HG03378 (cell line): ENCODE results near the gene ENPEP.

Source experiments
- ATAC-seq: cut with Tn5 transposase; IDR thresholded peaks from one replicate; pipeline ENCODE4 v1.9.1; 2021; ENCODE audit warnings: mild to moderate bottlenecking, moderate library complexity; ENCODE audit not compliant: unreplicated experiment

ENPEP gene

DNA sequence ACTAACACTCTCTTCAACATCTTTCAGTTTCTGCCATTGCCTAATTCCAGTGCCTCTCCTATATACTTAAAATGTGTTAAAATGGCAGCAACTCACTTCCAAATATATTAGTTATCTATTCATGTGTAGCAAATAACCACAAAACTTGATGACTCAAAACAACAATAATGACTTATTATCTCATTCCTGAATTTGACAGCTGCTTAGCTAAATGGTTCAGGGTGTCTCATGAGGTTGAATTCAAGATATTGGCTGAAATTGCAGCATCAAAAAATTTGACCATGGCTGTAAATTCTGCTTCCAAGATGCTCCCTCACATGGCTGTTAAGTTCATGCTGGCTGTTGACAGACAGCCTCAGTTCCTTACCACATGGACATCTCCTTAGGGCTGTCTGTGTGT is 121.6 kb downstream of the ENPEP start:
- no peak for ATAC-seq

DNA sequence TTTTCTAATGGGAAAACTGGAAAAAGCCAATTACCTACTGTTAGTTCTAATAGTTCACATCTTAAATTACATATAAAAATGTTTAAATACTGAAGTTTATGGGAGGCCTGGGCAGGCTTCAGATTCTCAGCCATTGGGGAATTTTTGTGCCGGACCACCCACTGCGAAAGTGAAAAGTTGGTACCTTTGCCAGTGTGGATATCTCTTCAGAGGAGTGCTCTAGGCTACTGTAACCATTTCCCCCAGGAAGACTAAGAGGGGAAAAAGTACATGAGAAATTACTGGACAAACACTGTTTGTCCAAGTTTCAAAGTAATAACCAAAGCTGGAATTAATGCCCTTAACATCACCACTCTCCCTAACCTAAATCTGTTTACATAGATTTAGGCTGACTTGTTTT is 126.1 kb downstream of the ENPEP start:
- no peak for ATAC-seq

DNA sequence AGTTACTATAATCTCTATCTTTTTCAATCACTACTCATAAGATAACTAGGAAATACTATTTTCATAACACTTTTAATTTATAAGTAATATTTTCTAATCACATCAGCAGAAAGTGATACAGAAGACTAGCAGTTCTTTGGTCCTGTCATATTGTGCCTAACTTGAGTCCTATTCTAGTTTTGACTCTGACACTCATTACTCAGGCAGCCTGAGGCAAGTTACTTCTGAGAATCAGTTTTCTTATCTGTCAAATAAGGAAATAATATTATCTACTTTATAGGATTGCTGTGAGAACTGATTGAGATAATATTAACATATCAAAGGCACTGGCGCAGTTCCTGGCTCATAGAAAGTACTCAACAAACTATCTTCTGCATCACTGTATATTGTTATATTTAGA is 129.1 kb downstream of the ENPEP start:
- ATAC-seq = no peak

DNA sequence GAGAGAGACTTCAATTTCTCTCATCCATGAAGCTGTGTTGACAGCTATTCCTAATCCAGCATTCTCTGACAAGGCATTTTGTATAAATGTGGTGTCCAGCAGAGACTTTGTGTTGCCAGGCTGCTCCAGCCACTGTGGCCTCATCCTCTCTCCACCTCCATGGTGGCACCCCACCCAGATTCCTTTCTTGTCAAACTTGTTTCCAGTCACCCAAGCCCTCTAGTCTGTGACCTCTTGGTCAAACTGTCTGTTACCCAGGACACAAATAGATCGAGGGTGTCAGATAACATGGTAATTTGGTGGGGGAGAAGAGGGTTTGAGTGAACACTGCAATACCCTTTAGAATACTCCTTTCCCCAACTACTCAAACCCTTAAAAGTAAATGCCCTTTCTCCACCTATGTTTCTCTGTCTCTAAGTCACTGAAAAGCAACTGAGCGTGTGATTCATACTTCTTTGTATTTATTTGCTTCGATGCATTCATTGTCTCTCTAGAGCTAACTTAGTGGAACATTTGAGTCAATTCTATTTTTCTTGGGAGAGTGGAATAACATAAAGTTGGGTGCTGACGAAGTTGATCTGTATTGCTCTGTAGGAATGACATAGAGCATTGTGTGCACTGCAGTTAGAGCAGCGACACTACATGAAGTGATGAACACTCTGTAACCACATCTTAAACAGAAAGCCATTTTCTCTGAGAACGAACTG is 133.2 kb downstream of the ENPEP start:
- ATAC-seq = no peak

DNA sequence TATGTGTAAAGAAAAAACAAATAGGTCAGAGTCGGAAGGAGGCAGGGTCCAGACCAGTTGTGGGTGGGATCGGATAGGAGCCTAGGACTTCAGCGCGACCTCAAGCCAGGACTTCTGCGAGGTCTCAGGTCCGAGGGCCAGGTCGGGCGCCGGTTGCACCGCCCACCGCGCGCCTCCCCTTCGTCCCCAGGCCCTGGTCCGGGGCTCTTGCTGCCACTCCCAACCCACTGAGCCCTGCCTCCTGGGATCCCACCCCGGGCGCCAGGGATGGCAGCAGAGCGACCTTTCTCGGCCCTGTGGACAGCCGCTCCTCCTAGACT is 134.6 kb downstream of the ENPEP start:
- no peak for ATAC-seq

DNA sequence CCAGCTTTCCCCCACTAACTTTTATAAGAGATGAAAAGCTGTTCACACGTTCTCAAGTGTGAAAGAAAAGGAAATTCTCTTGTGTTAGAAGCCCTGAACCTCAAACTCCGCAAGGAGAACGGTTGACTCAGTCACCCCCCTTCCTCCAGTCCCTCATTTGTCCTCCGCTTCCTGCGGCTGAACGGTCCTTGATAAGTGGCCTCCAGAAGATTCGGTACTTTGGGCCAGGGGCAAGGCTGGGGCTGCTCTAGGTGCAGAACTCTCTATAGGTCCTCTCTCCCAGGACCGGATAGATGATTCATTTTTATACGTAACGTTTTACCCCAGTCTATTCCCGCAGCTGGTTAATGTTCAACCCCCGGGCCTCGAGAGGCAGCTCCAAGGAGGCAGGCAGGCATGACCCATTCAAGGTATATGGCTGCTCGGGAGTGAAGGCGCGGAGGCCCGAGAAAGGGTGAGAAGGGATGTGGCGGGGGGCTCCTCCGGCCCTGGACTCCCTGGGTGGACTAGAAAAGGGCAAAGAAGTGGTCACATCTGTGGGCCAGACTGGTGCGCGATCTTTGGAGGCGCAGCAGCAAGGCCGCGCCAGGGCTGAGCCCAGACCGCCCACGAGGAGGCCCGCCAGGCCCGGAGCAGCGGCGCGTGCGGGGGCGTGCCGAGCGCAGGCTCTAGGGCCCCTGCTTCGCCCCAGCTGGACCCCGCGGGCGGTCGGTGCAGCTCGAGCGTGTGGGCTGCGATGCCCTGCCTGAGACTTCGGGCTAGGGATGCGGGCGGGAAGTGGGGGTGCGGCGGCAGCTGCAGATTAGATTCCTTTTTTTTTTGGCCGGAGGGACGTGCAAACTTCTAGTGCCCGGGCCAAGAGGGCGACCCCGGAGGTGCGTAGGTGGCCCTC is 135.2 kb downstream of the ENPEP start:
- ATAC-seq = peak; percentile 90

DNA sequence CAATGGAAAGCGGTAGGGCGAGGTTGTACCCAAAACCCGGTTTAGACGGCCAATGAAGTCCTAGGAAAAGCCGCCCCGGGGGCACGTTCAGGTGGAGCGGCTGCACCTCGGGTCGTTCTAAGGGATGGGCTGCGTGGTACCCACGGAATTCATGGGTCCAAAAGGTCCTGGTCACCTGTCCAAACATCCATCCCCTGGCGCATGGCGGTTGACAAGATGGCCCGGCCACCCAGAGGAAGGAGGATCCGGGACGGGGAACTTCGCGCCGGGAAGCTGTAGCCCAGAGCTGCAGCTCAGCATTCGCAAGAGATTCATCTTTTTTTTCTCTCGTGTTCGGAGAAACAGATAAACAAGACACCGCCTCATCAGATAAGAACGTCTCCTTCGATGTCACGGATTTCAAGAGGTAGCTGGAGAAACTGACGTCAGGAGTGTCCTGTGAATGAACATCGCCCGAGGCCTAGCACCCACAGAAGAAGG is 136.1 kb downstream of the ENPEP start:
- no peak for ATAC-seq

DNA sequence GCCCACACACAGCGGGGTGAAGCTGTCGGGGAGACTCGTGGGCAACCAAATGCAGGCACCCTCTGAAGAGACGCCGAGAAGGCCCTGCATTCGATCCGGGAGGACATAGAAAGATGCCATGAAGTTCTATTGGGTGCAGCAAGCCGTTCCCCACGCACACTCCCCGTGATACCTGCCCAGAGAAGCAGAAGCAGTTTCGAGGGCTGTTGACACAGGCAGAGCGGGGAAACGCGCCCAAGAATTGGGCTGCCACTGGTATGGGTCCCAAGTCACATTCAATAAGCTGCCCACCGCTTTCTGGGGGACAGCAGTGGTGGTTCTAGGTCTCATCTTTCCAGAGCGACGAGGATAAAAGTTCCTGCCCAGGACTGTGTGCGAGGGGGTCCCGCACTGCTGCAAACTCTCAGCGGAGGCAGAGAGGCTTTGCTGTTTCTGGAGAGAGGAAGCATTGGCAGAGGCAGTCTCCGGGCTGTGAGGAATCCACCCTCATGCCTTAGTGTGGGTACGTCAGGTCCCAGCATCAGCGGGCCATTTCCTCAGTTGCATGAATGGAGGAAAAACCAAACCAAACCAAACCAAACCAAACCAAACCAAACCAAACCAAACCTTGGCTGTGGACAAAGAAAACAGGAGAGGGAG is 136.8 kb downstream of the ENPEP start:
- ATAC-seq = no peak

DNA sequence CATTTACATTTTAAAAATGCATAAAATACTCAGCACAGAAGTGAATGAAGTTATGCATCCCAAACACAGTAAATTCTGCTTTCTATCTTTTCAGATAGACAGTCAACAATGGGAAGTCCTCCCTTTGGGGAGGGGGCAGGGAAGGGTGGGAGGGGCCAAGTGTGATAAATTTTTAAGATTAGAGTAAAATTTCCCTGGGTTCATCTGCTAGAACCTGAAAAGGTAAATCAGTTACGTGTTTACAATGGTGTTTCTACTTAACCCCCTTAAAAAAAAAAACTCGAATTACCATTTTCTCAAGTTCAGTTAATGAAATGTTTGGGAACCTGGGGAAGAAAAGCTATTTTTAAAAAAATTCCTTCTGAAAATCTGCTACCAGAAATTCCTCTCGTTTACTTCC is 137.8 kb downstream of the ENPEP start:
- ATAC-seq = no peak

DNA sequence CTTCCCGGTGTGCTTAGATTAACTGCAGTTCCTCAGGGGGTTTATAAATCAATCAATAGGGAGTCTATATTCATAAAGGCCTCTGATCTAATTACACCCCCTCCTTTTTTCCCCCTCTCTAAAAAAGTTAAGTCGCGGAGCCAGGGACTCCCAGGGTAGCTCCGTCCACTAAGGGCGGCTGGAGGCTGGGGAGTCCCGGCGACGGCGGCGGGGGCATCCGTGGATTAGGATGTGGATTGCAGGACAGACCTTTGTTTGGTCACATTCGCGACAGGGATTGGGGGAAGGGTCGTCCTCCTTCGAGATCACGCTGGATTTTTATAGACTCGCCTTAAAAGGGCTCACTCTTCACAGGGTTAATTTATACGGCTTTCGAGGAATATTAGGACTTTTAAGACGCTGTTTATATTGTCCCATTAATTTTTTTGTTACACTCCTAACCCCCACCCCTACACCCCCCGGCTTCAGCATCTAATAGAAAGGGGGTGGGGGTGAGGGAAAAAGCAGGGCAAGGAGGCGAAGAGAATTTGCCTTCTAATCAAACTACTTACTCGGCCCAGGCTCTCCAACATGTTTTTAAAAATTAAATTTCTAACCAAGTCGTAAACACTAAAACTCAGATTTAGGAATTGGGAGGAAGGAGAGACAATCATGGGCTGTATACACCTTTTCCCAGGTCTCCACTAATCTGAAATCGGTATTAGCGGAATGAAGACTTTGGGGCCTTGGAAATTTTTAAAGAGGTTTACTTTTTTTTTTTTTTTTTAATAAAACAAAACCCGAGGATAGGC is 138.4 kb downstream of the ENPEP start:
- no peak for ATAC-seq
